ENCODE data around the gene NOP10.

DNA sequence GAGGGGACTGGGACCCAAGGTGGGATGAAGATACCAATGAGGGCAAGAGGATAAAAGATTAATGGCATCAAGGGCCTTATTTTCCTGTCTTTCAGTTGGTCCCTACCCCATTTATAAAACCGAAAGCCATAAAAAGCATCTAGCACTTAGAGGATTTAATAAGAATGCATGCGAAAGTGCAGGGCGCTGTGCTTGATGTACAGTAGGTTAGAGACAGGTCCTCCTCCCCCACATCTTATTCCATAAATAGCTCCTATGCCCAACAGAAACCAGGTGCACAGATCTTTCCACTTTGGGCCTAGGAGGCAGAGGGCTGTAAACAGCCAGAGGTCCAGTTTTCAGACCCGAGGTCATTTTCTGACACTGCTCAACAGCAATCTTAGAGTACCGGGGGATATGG, 22.9 kb upstream of the NOP10 start:
- TF ChIP-seq, protein P1, sequence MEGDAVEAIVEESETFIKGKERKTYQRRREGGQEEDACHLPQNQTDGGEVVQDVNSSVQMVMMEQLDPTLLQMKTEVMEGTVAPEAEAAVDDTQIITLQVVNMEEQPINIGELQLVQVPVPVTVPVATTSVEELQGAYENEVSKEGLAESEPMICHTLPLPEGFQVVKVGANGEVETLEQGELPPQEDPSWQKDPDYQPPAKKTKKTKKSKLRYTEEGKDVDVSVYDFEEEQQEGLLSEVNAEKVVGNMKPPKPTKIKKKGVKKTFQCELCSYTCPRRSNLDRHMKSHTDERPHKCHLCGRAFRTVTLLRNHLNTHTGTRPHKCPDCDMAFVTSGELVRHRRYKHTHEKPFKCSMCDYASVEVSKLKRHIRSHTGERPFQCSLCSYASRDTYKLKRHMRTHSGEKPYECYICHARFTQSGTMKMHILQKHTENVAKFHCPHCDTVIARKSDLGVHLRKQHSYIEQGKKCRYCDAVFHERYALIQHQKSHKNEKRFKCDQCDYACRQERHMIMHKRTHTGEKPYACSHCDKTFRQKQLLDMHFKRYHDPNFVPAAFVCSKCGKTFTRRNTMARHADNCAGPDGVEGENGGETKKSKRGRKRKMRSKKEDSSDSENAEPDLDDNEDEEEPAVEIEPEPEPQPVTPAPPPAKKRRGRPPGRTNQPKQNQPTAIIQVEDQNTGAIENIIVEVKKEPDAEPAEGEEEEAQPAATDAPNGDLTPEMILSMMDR (IDR thresholded peaks at IDR 0.05 in 4 of 5, conservative IDR thresholded peaks at IDR 0.05 in 1 of 5): no peak
- no peak for TF ChIP-seq POLR2A (IDR thresholded peaks at IDR 0.05)

All from gastrocnemius medialis (tissue), 4 donors.